NCI-H748 (cell line): ENCODE measurements around the gene MVK.
A peak's percentile ranks its signal among the peaks of the same experiment; 100 is the strongest.
"Not testable (repeated sequence)": the region's sequence is repeated elsewhere in the genome, so short reads cannot be mapped to it uniquely, and the experiment has no call there.

Experiments
- DNase-seq: peaks from one replicate; lab custom pipeline; 2025; ENCODE audit not compliant: unreplicated experiment; lab: John Stamatoyannopoulos, UW

The MVK gene

DNA sequence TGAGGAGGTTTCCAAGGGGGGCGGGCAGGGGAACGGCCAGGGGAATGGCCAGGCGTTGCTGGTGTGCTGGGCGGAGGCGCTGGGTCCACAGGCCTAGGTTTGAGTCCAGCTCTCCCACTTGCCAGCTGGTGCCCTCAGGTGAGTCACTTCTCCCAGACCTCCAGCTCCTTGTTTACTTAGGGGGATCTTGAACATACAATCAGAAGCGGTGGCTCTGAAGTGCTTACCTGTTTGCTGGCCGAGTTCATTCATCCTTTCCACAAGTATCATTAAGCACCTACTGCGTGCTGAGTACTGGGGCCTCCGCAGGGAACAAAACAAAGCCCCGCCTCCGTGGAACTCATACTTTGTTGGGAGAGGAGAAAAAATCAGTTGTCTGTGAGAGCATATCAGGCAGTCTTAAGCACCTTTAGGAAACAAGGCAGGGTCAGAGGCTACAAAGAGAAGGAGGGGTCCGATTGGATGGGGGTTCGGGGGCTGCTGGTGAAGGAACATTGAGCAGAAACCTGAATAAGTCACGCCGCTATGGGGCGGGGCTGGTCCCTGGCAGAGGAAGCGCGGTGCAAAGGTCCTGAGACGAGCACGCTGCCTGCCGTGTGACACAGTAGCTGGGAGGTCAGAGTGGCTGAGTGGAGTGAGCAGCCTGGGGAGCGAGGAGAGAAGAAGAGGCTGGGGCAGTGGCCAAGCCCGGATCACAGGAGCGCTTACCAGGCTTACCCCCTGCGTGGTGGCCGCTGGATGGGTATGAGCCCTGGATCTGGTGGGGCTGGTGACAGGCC lies 15.1 kb downstream of the MVK start:
- no peak for DNase-seq

DNA sequence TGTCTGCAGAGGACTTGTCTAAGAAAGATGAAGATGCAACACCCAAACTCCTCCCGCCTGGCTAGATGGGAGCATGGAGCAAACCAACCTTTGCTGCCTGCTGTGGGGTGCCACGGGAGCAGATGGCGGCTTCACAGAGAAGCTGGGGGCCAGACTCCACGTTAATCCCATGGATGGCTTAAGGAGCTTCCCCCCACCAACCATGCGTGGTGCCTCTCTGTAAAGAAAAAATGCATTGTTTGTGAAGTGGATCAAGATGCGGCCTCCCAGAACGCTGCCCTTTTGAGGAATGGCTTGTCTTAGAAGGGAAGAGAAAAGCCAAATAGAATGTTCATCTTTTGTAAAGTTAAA lies 15.6 kb downstream of the MVK start:
- no peak for DNase-seq

DNA sequence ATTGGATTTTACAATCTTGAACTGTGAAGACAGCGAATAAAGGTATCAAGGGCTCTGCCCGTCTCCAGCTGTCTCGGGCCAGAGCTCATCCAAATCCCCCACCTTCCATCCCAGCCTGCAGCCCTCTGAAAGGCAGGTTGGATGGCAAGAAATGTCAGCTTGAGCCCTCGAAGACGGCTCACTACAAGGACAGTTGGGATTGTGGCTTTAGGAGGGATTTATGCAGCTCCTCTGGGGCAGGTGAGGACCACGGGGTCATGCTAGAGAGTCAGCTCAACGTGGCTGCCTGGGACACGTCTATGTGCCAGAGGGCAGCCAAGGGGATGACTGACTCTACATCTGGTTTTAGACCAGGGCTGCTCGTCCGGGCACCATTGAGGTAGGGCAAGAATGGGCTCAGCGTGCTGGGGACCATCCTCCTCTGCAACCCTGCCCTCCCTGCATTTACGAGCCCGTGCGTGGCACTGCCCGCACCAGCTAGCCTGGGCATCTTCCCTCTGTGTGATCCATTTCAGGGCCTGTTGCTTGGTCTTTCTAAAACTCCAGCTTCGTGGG lies 16.2 kb downstream of the MVK start:
- no peak for DNase-seq

DNA sequence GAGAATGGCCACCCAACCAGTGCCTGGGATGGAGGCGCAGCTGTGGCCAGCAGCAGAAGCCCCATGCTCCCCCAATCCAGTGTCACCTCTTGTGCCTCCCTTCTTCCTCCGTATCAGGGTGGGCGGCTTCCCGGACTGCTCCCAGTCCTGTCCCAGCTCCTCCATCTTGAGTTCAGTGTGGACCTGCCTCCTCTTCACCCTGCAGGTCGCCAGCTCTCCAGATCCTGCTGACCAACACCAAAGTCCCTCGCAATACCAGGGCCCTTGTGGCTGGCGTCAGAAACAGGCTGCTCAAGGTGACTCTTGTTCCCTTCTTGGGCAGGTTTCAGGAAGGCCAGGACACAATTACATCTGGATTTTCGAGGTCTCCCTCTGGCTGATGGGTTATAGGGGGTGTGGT lies 17.0 kb downstream of the MVK start:
- no peak for DNase-seq

DNA sequence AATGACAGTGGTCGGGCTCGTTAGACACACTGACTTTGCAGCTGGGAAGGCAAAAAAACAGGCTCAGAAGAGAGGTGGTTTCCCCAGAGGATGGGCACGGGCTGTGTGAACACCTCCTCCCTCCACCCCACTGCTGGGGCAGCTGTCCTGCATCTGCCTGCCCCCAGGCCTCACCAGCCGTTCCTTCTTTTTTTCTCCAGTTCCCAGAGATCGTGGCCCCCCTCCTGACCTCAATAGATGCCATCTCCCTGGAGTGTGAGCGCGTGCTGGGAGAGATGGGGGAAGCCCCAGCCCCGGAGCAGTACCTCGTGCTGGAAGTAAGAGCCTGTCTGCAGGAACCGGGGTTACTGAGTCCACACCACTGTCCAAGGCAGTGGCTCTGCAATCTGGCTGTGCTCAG lies 17.4 kb downstream of the MVK start:
- no peak for DNase-seq

DNA sequence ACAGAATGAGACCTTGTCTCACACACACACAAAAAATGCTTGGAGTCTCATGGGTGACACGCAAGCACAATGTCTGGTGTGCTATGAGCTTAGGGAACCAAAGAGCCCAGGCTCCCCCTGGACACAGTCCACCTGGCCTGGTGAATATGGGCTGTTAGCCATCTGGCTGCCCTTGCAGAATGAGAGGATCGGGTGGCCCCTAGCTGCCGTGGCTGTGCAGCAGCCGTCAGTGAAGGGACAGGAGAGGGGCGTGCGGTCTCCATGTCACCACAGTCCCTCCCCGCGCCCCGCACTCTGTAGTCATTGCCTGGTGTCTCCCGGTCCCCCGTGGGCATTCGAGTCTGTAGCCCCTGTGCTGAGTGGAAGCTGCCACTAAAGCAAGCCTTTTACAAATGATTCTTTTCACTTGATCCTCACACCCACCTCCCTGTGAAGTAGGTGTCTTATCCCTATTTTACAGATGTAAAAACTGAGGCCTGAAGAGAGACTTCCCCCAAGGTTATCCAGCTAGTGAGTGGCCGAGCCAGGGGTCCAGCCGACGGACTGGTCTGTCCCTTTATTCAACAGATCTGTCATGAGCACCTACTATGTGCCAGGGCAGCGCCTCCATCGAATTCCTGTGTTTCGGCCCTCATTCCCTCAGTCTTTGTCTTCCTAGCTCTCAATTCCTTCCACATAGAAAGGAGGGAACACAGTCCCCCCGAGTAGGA lies 18.8 kb downstream of the MVK start:
- no peak for DNase-seq

DNA sequence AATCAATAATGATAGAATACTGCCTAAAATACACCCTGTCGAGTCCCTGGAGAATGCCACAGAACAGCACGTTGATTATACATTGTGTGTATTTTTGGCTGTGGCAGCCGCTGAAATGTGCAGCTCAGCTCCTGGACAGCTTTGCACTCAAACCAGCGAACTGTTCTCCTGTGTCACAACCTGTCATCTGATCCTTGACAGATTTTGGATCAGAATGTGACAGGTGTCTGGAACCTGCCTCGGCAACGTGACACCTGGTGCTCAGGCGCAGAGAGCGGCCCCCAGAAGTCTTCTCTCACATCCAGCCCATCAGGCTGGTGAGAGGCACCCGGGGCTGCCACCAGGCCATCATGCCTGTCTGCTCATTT lies 19.3 kb downstream of the MVK start:
- no peak for DNase-seq

DNA sequence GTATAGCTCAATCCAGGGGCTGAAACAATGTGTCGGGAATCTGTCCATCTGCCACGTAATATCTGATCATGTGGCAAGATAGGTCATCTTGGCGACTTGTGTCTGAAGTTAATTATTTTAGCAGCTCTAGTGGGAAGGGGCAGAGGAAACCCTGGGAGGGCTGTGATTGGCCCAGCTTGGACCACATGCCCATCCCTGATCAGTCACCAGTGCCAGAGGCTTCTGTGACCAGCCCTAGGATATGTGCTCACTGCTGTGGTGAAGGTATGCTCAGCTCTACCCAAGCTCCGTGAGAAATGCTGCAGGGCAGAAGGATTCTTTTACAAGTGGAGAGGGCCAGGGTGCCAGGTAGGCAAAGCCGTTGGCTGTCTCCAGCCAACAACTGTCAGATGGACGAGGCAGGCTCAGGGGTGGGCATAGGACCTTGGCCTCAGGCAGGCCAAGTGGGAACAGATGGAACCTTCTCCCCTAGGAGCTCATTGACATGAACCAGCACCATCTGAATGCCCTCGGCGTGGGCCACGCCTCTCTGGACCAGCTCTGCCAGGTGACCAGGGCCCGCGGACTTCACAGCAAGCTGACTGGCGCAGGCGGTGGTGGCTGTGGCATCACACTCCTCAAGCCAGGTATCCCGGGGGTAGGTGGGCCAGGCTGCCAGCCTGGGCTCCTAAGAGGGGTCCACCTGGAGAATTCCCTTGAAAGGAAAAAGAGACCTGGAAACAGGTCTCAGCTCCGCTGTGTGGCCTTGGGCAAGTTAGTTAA lies 21.1 kb downstream of the MVK start:
- DNase-seq = no peak

DNA sequence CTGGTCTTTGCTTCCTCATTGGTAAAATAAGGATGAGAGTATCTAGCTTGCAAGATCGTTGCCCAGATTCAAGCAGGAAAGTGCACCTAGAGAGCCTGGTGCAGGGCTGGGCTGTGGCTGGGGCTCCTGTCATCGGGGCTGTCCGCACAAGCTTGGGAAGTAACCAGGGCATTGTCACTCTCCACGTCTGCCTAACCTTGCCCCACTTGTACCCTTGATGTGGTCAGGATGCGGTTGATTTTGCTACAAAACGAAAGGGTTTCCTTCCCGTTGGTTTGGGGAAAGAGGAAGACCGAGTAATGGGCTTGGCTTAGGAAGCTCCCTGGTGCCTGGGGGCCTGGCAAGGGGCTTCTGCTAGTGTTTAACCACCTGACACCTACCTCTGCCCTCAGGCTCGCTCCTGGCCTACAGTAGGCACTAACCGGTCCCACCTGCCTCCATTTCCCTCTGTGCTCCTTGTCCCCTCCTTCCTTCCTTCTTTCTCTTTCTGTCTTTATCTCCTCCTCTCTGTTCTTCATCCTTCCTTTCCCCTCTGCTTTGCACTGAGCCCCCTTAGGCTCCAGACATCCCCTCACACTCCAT lies 21.8 kb downstream of the MVK start:
- DNase-seq = no peak

DNA sequence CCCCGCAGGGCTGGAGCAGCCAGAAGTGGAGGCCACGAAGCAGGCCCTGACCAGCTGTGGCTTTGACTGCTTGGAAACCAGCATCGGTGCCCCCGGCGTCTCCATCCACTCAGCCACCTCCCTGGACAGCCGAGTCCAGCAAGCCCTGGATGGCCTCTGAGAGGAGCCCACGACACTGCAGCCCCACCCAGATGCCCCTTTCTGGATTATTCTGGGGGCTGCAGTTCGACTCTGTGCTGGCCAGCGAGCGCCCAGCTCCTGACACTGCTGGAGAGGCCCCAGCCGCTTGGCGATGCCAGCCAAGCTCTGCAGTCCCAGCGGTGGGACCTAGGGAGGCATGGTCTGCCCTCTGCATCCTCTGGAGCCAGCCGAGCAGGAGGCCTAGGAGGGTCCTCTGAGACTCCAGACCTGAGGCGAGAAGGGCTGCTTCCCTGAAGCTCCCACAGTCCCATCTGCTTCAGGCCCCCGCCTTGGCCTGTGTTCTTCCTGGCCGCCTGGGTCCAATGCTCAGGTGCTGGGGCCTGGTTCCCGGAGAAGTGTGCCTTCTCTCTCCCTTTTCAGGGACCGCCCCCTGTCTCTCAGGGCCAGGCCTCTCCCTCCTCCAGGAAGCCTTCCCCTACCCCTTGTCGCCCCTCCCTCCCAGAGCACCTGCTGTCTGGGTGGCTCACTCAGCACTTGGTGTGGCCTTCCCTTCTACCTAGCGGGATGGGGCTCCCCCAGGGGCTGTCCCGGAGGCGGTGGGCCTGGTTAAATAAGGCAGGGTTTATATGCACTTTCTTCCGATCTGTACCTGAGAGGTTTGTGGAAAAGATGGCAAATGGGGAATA lies 23.0 kb downstream of the MVK start:
- no peak for DNase-seq

DNA sequence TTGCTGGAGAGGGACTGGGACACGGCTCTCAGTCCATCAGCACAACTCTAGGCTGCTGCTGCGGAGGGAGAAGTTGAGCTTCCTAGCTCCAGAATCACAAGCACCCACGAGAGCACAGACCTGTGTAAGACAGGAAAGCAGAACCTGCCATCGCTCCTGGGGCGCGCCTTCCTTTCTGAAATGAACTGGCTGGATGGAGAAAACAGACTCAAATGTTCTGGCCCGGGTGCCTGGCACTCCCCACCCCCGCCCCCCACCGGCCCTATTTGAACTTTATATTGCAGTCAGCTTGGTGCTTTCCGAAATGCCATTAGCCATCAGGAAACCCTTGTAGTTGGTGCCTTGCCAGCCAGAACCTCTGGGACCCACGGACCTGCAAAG lies 23.8 kb downstream of the MVK start:
- no peak for DNase-seq

DNA sequence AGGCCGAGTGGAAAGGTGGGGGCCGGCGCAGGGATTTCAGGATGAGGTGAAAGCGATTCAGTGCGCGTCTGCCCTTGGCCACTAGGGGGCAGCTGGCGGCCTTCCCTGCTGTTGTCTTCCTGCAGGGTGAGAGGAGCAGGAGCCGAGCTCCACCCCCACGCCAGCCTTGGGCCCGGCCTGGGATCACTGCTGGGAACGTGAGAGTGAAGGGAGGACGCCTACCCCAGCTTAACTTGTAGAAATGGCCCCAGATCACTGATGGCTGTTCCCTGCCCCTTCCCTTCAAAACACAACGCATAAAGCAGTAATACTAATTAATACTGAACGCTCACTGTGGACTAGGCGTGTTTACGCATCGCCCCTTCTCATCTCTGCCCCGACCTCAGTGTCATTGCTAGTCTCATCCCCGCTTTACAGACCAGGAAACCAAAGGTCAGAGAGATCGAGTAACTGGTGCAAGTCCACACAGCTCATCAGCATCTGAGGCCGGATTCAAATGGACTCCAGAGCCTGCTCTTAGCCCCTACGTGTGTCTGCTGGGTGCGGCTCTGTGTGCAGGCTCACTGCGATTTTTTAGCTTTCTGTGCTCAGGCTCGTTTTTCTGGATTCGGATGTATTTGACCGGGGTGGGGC lies 24.3 kb downstream of the MVK start:
- DNase-seq = peak; percentile 81

DNA sequence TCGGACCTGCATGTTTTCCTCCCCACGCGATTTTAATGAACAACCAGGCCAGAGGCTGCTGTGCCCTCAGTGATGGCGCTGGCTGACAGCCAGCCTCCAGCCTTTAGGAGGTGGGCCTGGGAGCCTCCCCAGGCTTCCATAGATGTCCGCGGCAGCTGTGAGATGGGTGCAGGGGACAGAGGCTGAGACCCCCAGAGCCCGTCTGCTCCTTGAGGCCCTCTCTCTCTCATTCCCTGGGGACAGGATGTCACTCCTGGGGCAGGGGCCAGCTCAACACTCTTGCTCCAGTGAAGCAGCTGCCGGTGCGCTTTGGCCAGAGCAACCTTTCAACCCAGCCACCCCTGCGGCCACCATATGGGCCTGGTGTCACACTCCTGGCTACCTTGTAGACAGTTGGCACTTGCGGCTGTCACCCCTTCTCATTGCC lies 24.8 kb downstream of the MVK start:
- DNase-seq = no peak

DNA sequence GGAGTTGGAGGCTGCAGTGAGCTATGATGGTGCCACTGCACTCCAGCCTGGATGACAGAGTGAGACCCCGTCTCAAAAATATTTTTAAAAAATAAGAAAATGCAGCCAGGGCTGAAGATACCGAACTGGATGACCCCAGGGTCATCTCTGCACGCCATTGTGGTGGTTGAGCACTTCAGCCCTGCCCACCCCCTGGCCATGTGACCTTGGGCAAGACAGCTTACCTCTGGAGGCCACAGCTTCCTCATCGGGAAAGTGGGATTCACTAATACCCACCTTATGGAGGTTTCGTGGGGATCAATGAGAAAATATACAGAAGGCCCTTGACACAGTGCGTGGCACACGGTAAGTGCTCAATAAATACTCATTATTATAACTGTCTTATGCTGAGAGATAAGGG lies 25.5 kb downstream of the MVK start:
- DNase-seq = no peak

DNA sequence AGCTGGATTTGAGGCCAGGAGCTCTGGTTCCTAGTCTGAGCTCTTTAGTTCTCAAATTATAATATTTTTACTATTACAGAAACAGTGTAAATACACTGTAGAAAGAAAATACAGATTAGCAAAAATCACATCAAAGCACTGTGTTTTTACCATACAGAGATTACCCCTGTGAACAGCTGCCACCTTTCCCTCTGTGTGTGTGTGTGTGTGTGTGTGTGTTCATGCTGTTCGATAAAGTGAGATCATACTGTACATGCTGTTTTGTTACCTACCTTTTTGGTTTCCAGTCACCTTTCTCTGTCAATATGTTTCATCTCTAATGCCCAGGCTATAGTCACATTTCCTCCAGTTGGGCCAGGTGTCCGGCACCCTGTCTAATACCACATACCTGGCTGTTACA lies 26.9 kb downstream of the MVK start:
- DNase-seq = no peak

DNA sequence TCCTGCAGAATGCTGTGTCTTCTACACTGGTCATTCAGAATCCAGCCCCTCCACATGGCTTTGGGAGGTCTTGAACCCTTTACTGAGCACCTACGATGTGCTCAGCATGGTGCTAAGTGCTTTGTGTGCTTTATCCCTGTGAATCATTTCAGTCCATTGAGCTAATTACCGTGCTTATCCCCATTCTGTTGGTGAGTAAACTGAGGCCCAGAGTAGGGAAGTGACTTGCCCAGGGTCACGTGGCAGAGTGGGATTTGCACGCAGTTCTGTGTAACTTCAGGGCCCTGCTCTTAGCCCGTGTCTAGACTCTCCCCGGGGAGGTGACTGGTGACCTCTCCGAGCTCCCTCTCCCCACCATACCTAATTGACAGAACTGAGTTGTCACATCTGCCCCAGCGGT lies 27.4 kb downstream of the MVK start:
- no peak for DNase-seq

DNA sequence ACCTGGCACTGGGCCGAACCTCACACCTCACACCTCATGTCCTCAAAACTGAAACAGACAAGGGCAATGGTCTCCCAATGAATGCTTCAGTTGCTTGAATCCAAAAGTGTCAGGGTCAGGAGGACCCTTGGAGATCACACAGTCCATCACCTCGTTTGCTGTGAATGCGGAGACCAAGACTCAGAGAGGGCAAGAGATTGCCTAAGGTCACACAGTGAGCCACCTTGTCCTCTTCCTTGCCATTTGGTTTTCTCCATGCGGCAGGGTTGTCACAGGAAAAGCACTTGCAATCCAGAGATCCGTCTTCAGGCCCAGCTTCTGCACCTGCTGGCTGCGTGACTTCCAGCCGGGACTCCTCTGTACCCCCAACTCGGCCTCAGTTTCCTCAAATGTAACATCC lies 28.0 kb downstream of the MVK start:
- DNase-seq = no peak

DNA sequence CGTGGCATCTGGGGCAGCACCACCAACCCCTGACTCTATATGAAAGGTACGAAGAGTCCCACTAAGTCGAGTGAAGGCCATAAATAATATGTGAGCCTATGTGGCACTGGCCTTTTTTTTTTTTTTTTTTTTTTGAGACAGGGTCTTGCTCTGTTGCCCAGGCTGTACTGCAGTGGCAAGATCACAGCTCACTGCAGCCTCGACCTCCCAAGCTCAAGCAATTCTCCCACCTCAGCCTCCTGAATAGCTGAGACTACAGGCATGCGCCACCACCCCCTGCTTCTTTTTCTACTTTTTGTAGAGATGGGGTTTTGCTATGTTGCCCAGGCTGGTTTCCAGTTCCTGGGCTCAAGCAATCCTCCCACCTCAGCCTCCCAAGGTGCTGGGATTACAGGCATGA lies 28.5 kb downstream of the MVK start:
- DNase-seq = not testable (repeated sequence)

DNA sequence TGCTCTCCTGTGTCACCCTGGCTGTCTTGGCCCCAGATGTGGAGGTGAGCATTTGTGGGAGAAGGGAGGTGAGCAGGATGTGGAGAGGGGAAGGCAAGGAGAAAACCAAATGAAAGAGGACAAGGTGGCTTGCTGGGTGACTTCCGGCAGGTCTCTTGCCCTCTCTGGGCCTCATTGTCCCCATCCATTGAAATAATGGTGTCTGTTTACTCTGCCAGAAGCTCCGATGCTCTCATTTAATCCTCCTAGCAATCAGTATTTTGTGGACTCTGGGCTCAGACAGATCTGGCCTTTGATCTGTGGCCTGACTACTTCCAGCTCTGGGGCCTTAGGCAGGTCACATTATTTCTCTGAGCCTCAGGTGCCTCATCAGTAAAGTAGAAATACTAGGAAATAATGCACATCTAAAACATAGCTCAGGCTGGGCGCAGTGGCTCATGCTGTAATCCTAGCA lies 30.6 kb downstream of the MVK start:
- DNase-seq = no peak

DNA sequence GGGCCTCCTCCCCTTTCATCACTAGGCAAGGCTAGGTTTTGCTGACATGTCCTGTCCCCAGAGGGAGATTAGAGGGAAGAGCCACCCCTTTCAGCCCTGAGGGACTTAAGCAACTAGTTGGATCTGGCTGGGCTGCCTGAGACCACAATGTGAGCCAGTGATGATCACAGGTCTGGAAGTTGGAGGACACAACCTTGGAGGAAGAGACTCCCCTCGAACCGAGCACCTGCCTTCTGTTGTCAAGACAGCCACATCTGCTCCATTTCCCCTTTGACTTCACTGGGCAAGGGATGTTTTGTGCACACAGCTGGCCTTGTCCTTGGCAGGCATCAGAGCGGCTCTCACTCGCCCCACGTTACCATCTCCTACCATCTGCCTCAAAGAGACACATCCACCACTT lies 31.4 kb downstream of the MVK start:
- DNase-seq = no peak
